Thoracic aorta (tissue), 2 donors: ENCODE measurements around the gene USH2A. TPM values are rescaled to one million over a fixed set of nuclear protein-coding genes. Genes with fewer than 3 reads are reported as not detected.

Source experiments
- ATAC-seq: fragments of 150-250 bp; one replicate; pipeline ENCODE4 v1.8.0; 2017; ENCODE audit warnings: low read depth; ENCODE audit not compliant: insufficient number of reproducible peaks, low FRiP score
- DNase-seq: peaks from one replicate; pipeline ENCODE4 v3.0.0-alpha.2; 2020; ENCODE audit warnings: low spot score
- H3K27ac ChIP-seq, 2 donors: fragments of 200-600 bp; sonication (generic); 1 replicate in 1 of 2; 2 replicates in 1 of 2; pipeline ENCODE4 v1.5.1; 2016; ENCODE audit warnings: mild to moderate bottlenecking in 2 of 2, moderate library complexity in 2 of 2
- H3K27me3 ChIP-seq: fragments of 200-600 bp; sonication (generic); replicated peaks from 2 replicates; pipeline ENCODE4 v1.6.0; 2016; ENCODE audit warnings: mild to moderate bottlenecking; ENCODE audit not compliant: insufficient read depth
- H3K36me3 ChIP-seq: fragments of 200-600 bp; sonication (generic); one replicate; pipeline ENCODE4 v1.5.1; 2016
- H3K4me1 ChIP-seq, 2 donors: fragments of 200-600 bp; sonication (generic); 1 replicate in 1 of 2; 2 replicates in 1 of 2; pipeline versions ENCODE4 v1.5.1 to v1.6.0; 2016; ENCODE audit warnings: low read depth in 2 of 2, mild to moderate bottlenecking in 1 of 2; ENCODE audit not compliant: control insufficient read depth in 1 of 2
- H3K4me3 ChIP-seq: fragments of 200-600 bp; sonication (generic); 2 replicates; pipeline ENCODE4 v1.5.1; 2016; ENCODE audit warnings: mild to moderate bottlenecking
- H3K9me3 ChIP-seq: fragments of 200-600 bp; sonication (generic); 2 replicates; pipeline ENCODE4 v1.5.1; 2016
- total RNA-seq, 2 donors: library from RNA; depleted of rRNA; stranded (reverse); fragments of >200 nt; gene quantifications; one replicate each; pipeline versions ENCODE4 v1.1.0 to v1.2.3, GENCODE V29; 2016
- TF ChIP-seq, protein P1 (sequence below): fragments of 200-600 bp; sonication (generic); IDR thresholded peaks from one replicate; pipeline ENCODE4 v1.5.1; 2019; ENCODE audit warnings: antibody characterized with exemption

Gene USH2A
- total RNA-seq, 2 donors from 2014 or later = not detected

DNA sequence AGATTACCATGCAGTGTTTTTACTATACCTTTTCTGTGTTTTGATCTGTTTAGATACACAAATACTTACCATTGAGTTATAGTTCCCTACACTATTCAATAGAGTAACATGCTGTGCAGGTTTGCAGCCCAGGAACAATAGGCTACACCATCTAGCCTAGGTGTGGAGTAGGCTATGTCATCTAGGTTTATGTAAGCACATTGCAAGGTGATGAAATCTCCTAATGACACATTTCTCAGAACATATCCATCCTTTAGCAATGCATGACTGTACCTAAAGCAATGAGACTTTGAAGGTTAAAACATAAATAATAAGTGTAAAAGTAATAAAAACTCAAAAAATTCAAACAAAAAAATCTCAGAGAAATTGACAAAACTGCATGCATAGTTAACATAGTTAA, 358.6 kb downstream of the USH2A start:
- Histone ChIP-seq H3K4me3 (no peak overlapping the region), H3K4me1 (no peaks in the 10 kb centered on the region), H3K36me3 (no peaks in the 10 kb centered on the region), H3K9me3 (no peaks in the 10 kb centered on the region), H3K27ac (no peak overlapping the region), H3K27me3 (no peaks in the 10 kb centered on the region)
- DNase-seq (no peak), ATAC-seq (no peak)
- TF ChIP-seq, protein P1, sequence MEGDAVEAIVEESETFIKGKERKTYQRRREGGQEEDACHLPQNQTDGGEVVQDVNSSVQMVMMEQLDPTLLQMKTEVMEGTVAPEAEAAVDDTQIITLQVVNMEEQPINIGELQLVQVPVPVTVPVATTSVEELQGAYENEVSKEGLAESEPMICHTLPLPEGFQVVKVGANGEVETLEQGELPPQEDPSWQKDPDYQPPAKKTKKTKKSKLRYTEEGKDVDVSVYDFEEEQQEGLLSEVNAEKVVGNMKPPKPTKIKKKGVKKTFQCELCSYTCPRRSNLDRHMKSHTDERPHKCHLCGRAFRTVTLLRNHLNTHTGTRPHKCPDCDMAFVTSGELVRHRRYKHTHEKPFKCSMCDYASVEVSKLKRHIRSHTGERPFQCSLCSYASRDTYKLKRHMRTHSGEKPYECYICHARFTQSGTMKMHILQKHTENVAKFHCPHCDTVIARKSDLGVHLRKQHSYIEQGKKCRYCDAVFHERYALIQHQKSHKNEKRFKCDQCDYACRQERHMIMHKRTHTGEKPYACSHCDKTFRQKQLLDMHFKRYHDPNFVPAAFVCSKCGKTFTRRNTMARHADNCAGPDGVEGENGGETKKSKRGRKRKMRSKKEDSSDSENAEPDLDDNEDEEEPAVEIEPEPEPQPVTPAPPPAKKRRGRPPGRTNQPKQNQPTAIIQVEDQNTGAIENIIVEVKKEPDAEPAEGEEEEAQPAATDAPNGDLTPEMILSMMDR = no peak

DNA sequence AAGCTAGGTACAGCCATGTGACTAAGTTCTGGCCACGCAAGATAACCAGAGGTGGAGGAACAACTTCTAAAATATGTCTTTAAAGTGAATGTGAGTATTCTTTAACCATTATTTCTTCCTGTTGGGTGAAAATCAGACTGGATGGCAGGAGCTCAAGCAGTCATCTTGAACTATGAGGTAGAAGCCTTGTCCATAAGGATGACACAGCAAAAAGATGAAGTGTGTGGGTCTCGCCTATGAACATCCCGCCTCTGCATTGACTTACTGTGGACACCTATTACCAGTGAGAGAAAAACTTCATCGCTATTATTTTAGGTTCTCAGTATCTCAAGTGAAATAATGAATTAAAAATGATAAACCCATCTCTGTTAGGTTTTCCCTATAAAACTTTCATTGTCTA, 365.3 kb downstream of the USH2A start:
- H3K27me3 ChIP-seq = no peaks in the 10 kb centered on the region
- TF ChIP-seq, protein P1 = no peak
- DNase-seq (no peak), ATAC-seq (no peak)
- H3K4me1 ChIP-seq = no peaks in the 10 kb centered on the region
- no peak overlapping the region for H3K27ac ChIP-seq
- H3K4me3 ChIP-seq = no peak overlapping the region
- no peaks in the 10 kb centered on the region for H3K9me3 ChIP-seq
- no peaks in the 10 kb centered on the region for H3K36me3 ChIP-seq

DNA sequence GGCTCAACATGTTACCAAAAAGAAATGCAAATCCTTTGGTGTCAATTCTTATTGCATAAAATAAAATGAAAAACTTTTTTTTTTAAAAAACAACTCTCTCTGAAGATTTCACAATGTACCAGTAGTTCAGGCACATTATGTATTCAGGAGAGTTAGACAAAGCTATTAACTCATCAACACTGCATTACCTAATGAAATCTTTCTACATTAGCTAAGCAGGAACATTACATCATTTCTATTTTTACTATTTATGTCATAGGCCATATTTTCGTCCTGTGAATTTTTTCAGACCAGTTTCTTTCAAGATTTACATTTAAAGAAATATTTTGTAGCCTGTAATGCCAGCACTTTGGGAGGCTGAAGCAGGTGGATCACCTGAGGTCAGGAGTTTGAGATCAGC, 366.2 kb downstream of the USH2A start:
- Histone ChIP-seq H3K27ac (no peak overlapping the region), H3K4me3 (no peak overlapping the region), H3K36me3 (no peaks in the 10 kb centered on the region), H3K9me3 (no peaks in the 10 kb centered on the region), H3K4me1 (no peaks in the 10 kb centered on the region), H3K27me3 (no peaks in the 10 kb centered on the region)
- no peak for DNase-seq
- TF ChIP-seq, protein P1 = no peak
- no peak for ATAC-seq

DNA sequence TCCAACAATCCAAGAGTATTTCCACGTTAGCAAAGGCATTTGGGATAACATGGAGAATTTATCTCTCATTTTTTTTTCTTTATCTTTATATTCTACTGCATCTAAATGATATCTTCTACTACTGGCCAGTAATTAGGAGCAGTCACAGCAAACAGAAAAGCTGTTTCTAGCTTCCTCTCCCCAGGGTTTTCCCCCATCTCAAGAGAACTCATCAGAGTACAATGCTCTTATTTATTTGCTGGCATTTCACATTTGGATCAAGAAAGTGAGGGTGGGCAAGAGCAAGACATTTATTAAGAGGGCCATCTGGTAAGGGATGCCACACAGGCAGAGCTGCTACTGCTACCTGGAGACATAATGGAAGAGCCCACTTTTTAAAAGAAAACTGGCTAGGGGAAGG, 368.2 kb downstream of the USH2A start:
- H3K36me3 ChIP-seq = no peaks in the 10 kb centered on the region
- H3K27me3 ChIP-seq = no peaks in the 10 kb centered on the region
- H3K4me3 ChIP-seq = no peak overlapping the region
- DNase-seq (no peak), ATAC-seq (no peak)
- no peak overlapping the region for H3K27ac ChIP-seq
- no peaks in the 10 kb centered on the region for H3K4me1 ChIP-seq
- TF ChIP-seq, protein P1 = no peak
- H3K9me3 ChIP-seq = no peaks in the 10 kb centered on the region

DNA sequence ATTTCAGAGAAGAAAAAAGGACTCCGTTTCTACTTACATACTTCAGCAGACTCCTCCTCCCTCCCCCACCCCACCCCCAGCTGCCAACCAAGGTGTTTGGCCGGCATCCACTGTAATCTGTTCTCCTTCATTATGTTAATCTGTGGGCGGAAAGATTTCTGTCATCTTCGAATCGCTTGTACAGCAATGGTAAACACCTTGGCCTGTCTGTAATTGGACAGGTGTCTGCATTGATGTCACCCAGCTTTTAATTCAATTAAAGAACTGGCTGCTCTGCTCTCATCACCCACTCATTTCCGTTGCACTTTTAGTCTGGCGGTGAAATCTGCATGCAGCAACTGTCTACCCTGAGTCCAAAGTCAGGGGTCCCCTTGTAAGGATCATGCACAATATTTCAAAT, 368.6 kb downstream of the USH2A start:
- Histone ChIP-seq H3K4me3 (no peak overlapping the region), H3K9me3 (no peaks in the 10 kb centered on the region), H3K36me3 (no peaks in the 10 kb centered on the region), H3K27me3 (no peaks in the 10 kb centered on the region), H3K4me1 (no peaks in the 10 kb centered on the region), H3K27ac (no peak overlapping the region)
- TF ChIP-seq, protein P1 = no peak
- DNase-seq (no peak), ATAC-seq (no peak)
